Trophoblast cell (in vitro differentiated cells and primary cell): Measurements from ENCODE around the gene CD200.
"Not testable (repeated sequence)": the region's sequence is repeated elsewhere in the genome, so short reads cannot be mapped to it uniquely, and the experiment has no call there.

ENCODE experiments used
- DNase-seq, 2 donors: peaks; one replicate each; pipeline ENCODE4 v3.0.0-alpha.2; 2016
- H2AFZ ChIP-seq: 2 replicates; pipeline ENCODE4 v1.6.1; 2013; ENCODE audit warnings: low read length, moderate library complexity, mild to moderate bottlenecking; ENCODE audit not compliant: insufficient read depth, poor library complexity
- H2AK5ac ChIP-seq: 2 replicates; pipeline ENCODE4 v1.6.1; 2013; ENCODE audit warnings: mild to moderate bottlenecking, low read length
- H2BK120ac ChIP-seq: 2 replicates; pipeline ENCODE4 v1.6.1; 2013; ENCODE audit warnings: low read length, mild to moderate bottlenecking, moderate library complexity; ENCODE audit not compliant: insufficient read depth, poor library complexity
- H2BK12ac ChIP-seq: 2 replicates; pipeline ENCODE4 v1.6.1; 2013; ENCODE audit warnings: mild to moderate bottlenecking, low read length, moderate library complexity
- H2BK5ac ChIP-seq: 2 replicates; pipeline ENCODE4 v1.6.1; 2013; ENCODE audit warnings: low read length, low read depth, moderate library complexity, mild to moderate bottlenecking; ENCODE audit not compliant: poor library complexity
- H3K14ac ChIP-seq: 2 replicates; pipeline ENCODE4 v1.6.1; 2013; ENCODE audit warnings: mild to moderate bottlenecking, low read length
- H3K18ac ChIP-seq: 2 replicates; pipeline ENCODE4 v1.6.1; 2013; ENCODE audit warnings: mild to moderate bottlenecking, low read length
- H3K23ac ChIP-seq: 2 replicates; pipeline ENCODE4 v1.6.1; 2013; ENCODE audit warnings: low read length
- H3K27ac ChIP-seq: 2 replicates; pipeline ENCODE4 v1.5.1; 2013; ENCODE audit warnings: low read depth, mild to moderate bottlenecking, inconsistent platforms, low read length, moderate library complexity
- H3K27me3 ChIP-seq: 2 replicates; pipeline ENCODE4 v1.6.1; 2013; ENCODE audit warnings: inconsistent platforms, mild to moderate bottlenecking, low read length, moderate library complexity; ENCODE audit not compliant: insufficient read depth
- H3K36me3 ChIP-seq, 2 experiments: 1 replicate in 1 of 2; 2 replicates in 1 of 2; pipeline ENCODE4 v1.6.1; 2013; ENCODE audit warnings: low read length in 2 of 2, mild to moderate bottlenecking in 2 of 2, moderate library complexity in 1 of 2; ENCODE audit not compliant: insufficient read depth in 2 of 2, control insufficient read depth in 1 of 2
- H3K4ac ChIP-seq: 2 replicates; pipeline ENCODE4 v1.6.1; 2013; ENCODE audit warnings: low read depth, mild to moderate bottlenecking, low read length, moderate library complexity
- H3K4me1 ChIP-seq, 2 experiments: 1 replicate in 1 of 2; 2 replicates in 1 of 2; pipeline ENCODE4 v1.6.1; 2013; ENCODE audit warnings: low read length in 2 of 2, mild to moderate bottlenecking in 2 of 2, moderate library complexity in 1 of 2; ENCODE audit not compliant: insufficient read depth in 2 of 2, control insufficient read depth in 1 of 2
- H3K4me2 ChIP-seq: 2 replicates; pipeline ENCODE4 v1.6.1; 2013; ENCODE audit warnings: inconsistent platforms, mild to moderate bottlenecking, low read length, moderate library complexity
- H3K4me3 ChIP-seq: 2 replicates; pipeline ENCODE4 v1.5.1; 2013; ENCODE audit warnings: mild to moderate bottlenecking, low read depth, low read length, inconsistent platforms
- H3K79me1 ChIP-seq: one replicate; pipeline ENCODE4 v1.6.1; 2013; ENCODE audit warnings: low read length
- H3K79me2 ChIP-seq: 2 replicates; pipeline ENCODE4 v1.6.1; 2013; ENCODE audit warnings: low read length, mild to moderate bottlenecking; ENCODE audit not compliant: control insufficient read depth, insufficient read depth, poor library complexity
- H3K9ac ChIP-seq: 2 replicates; pipeline ENCODE4 v1.6.1; 2013; ENCODE audit warnings: mild to moderate bottlenecking, low read length
- H3K9me3 ChIP-seq: 2 replicates; pipeline ENCODE4 v1.6.1; 2013; ENCODE audit warnings: low read depth, mild to moderate bottlenecking, control low read depth, inconsistent platforms, low read length; ENCODE audit not compliant: insufficient read depth
- H4K12ac ChIP-seq: 2 replicates; pipeline ENCODE4 v1.6.1; 2013; ENCODE audit warnings: low read depth, mild to moderate bottlenecking, low read length, moderate library complexity
- H4K8ac ChIP-seq: 2 replicates; pipeline ENCODE4 v1.6.1; 2013; ENCODE audit warnings: low read depth, mild to moderate bottlenecking, low read length, moderate library complexity
- H4K91ac ChIP-seq: one replicate; pipeline ENCODE4 v1.6.1; 2013; ENCODE audit warnings: low read depth, mild to moderate bottlenecking, low read length, moderate library complexity
- WGBS: extraction: QIAGEN DNeasy Blood & Tissue Kit; methylation state at CpG from one replicate; pipeline ENCODE4 v1.1.7; 2013; ENCODE audit warnings: missing lambda C conversion rate; ENCODE audit not compliant: insufficient read length, insufficient coverage; ENCODE audit errors: extremely low coverage; 5-methylcytosine and 5-hydroxymethylcytosine counted together

Gene CD200

DNA sequence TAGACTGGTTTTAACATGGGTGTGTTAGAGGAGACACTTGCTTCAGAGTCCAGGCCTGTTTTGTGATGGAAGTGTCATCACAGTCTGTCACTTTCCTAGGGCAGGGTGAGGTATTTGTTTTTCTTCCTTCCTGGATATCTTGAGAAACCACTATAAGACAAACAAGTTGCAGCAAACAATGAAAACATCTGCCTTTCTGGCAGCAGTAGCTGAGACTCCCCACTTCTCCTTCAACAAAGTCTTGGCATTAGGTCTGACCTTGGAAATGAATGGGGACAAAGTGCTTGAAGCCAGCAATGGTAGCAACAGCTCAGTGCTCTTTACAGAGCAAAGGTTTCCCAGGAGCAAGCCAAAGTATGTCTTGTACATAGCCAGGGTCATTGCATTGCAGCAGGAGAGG lies 64.6 kb downstream of the CD200 start:
- Histone ChIP-seq H3K4me2 (no peak overlapping the region), H4K8ac (no peak overlapping the region), H2AK5ac (no peak overlapping the region), H3K23ac (no peak overlapping the region), H3K79me1 (peaks cover 7% of the 10 kb centered on the region), H3K18ac (no peak overlapping the region), H3K4me1 (peaks cover 2 to 5% of the 10 kb centered on the region in 2 experiments), H4K12ac (no peak overlapping the region), H2BK12ac (no peak overlapping the region), H2BK5ac (no peak overlapping the region), H3K4ac (no peak overlapping the region), H3K14ac (no peak overlapping the region), H2BK120ac (no peak overlapping the region), H2AFZ (peak overlapping the region; percentile 37), H3K79me2 (no peaks in the 10 kb centered on the region), H3K9me3 (no peaks in the 10 kb centered on the region), H3K27me3 (no peaks in the 10 kb centered on the region), H3K36me3 (no peaks in the 10 kb centered on the region), H3K4me3 (no peak overlapping the region), H4K91ac (no peak overlapping the region), H3K9ac (no peak overlapping the region), H3K27ac (no peak overlapping the region)
- DNase-seq: no peak

GRCh38 chr3:112399064-112399463 lies 66.1 kb downstream of the CD200 start:
- Histone ChIP-seq H3K4ac (no peak overlapping the region), H3K14ac (no peak overlapping the region), H3K9me3 (no peaks in the 10 kb centered on the region), H3K9ac (no peak overlapping the region), H4K8ac (no peak overlapping the region), H3K79me1 (peaks cover 7% of the 10 kb centered on the region), H2BK120ac (no peak overlapping the region), H2BK5ac (no peak overlapping the region), H3K27ac (no peak overlapping the region), H3K4me1 (peaks cover 2 to 5% of the 10 kb centered on the region in 2 experiments), H4K91ac (no peak overlapping the region), H3K79me2 (no peaks in the 10 kb centered on the region), H3K23ac (no peak overlapping the region), H2AK5ac (no peak overlapping the region), H4K12ac (no peak overlapping the region), H2BK12ac (no peak overlapping the region), H3K4me2 (no peak overlapping the region), H3K4me3 (no peak overlapping the region), H2AFZ (no peak overlapping the region), H3K36me3 (no peaks in the 10 kb centered on the region), H3K27me3 (no peaks in the 10 kb centered on the region), H3K18ac (no peak overlapping the region)
- no CpG with 5 or more reads among the region's 2 CpGs for WGBS
- no peak for DNase-seq

- H3K4me1 ChIP-seq, H3K27ac ChIP-seq, H3K4me2 ChIP-seq, H3K18ac ChIP-seq, H2AFZ ChIP-seq, H3K79me2 ChIP-seq, H3K79me1 ChIP-seq, H4K91ac ChIP-seq, H2AK5ac ChIP-seq, H3K27me3 ChIP-seq, H2BK12ac ChIP-seq, H2BK120ac ChIP-seq, DNase-seq, H3K9me3 ChIP-seq, H3K14ac ChIP-seq, H4K12ac ChIP-seq, H3K4me3 ChIP-seq, H3K4ac ChIP-seq, H3K9ac ChIP-seq, H3K36me3 ChIP-seq, H4K8ac ChIP-seq, H3K23ac ChIP-seq: not testable (repeated sequence)
- peak overlapping the region; percentile 17 for H2BK5ac ChIP-seq
- no CpG with 5 or more reads among the region's 6 CpGs for WGBS
Measured at GRCh38 chr3:112399554-112399953, 66.6 kb downstream of the CD200 start.

- not testable (repeated sequence) for H3K27ac ChIP-seq, DNase-seq, H2BK12ac ChIP-seq, H3K4ac ChIP-seq, H3K79me2 ChIP-seq, H3K79me1 ChIP-seq, H3K9ac ChIP-seq, H2AFZ ChIP-seq, H3K18ac ChIP-seq, H4K8ac ChIP-seq, H3K4me3 ChIP-seq, H3K27me3 ChIP-seq, H4K91ac ChIP-seq, H3K4me1 ChIP-seq, H3K23ac ChIP-seq, H2AK5ac ChIP-seq, H3K36me3 ChIP-seq, H2BK5ac ChIP-seq, H3K9me3 ChIP-seq, H3K4me2 ChIP-seq, H3K14ac ChIP-seq, H2BK120ac ChIP-seq, H4K12ac ChIP-seq
- WGBS: no CpG with 5 or more reads among the region's 5 CpGs
Measured at GRCh38 chr3:112400317-112400716, 67.4 kb downstream of the CD200 start.
